T-helper 1 cell treated with Interleukin-12 subunit alpha and Interleukin-12 subunit beta and Interleukin-4 antibody, amounts not matched to agents 30 μg/mL and 1 μg/mL, for 36 hours (primary cell): ENCODE results near the gene CYP4F11.
"Not testable (repeated sequence)": the region's sequence is repeated elsewhere in the genome, so short reads cannot be mapped to it uniquely, and the experiment has no call there.

Source experiments
- H3K27ac Mint-ChIP-seq: one replicate; pipeline ENCODE4 v1.8.0; 2021; ENCODE audit warnings: mild to moderate bottlenecking, mixed read lengths
- H3K27me3 Mint-ChIP-seq: one replicate; pipeline ENCODE4 v1.8.0; 2021; ENCODE audit warnings: low read depth, mixed read lengths
- H3K36me3 Mint-ChIP-seq: one replicate; pipeline ENCODE4 v1.8.0; 2021; ENCODE audit warnings: low read depth, mixed read lengths
- H3K4me1 Mint-ChIP-seq: one replicate; pipeline ENCODE4 v1.8.0; 2021; ENCODE audit warnings: low read depth, mixed read lengths
- H3K4me3 Mint-ChIP-seq: one replicate; pipeline ENCODE4 v1.8.0; 2021; ENCODE audit warnings: mild to moderate bottlenecking, moderate library complexity, mixed read lengths
- H3K9me3 Mint-ChIP-seq: one replicate; pipeline ENCODE4 v1.8.0; 2021; ENCODE audit warnings: mixed read lengths

Gene CYP4F11

GRCh38 chr19:15937771-15938170 lies 3.4 kb upstream of the CYP4F11 start:
- Mint-ChIP-seq H3K4me1 (no peaks in the 10 kb centered on the region), H3K4me3 (no peak overlapping the region), H3K9me3 (peaks cover 13% of the 10 kb centered on the region), H3K27ac (no peak overlapping the region), H3K27me3 (peaks cover 4% of the 10 kb centered on the region), H3K36me3 (no peaks in the 10 kb centered on the region)

GRCh38 chr19:15936950-15937349 lies 2.6 kb upstream of the CYP4F11 start:
- H3K27ac Mint-ChIP-seq = no peak overlapping the region
- no peaks in the 10 kb centered on the region for H3K36me3 Mint-ChIP-seq
- peaks cover 13% of the 10 kb centered on the region for H3K9me3 Mint-ChIP-seq
- H3K27me3 Mint-ChIP-seq = no peaks in the 10 kb centered on the region
- H3K4me1 Mint-ChIP-seq = no peaks in the 10 kb centered on the region
- H3K4me3 Mint-ChIP-seq = no peak overlapping the region

GRCh38 chr19:15936173-15936572 lies 1.8 kb upstream of the CYP4F11 start:
- H3K4me1 Mint-ChIP-seq = no peaks in the 10 kb centered on the region
- peaks cover 15% of the 10 kb centered on the region for H3K9me3 Mint-ChIP-seq
- H3K27ac Mint-ChIP-seq = no peak overlapping the region
- no peaks in the 10 kb centered on the region for H3K36me3 Mint-ChIP-seq
- peaks cover 2% of the 10 kb centered on the region for H3K27me3 Mint-ChIP-seq
- H3K4me3 Mint-ChIP-seq = no peak overlapping the region

GRCh38 chr19:15935167-15935702 lies 906 bp upstream of the CYP4F11 start:
- H3K9me3 Mint-ChIP-seq = peaks cover 16% of the 10 kb centered on the region
- H3K27me3 Mint-ChIP-seq = peaks cover 4% of the 10 kb centered on the region
- no peak overlapping the region for H3K27ac Mint-ChIP-seq
- no peaks in the 10 kb centered on the region for H3K36me3 Mint-ChIP-seq
- no peak overlapping the region for H3K4me3 Mint-ChIP-seq
- H3K4me1 Mint-ChIP-seq = no peaks in the 10 kb centered on the region

- not testable (repeated sequence) for H3K4me3 Mint-ChIP-seq, H3K4me1 Mint-ChIP-seq, H3K27ac Mint-ChIP-seq, H3K27me3 Mint-ChIP-seq, H3K36me3 Mint-ChIP-seq
- H3K9me3 Mint-ChIP-seq = peaks cover 16% of the 10 kb centered on the region
Measured at GRCh38 chr19:15933761-15934331, 483 bp downstream of the CYP4F11 start.

GRCh38 chr19:15928321-15928720 lies 6.0 kb downstream of the CYP4F11 start:
- peaks cover 4% of the 10 kb centered on the region for H3K27me3 Mint-ChIP-seq
- H3K4me3 Mint-ChIP-seq = no peak overlapping the region
- no peaks in the 10 kb centered on the region for H3K36me3 Mint-ChIP-seq

GRCh38 chr19:15926484-15926883 lies 7.8 kb downstream of the CYP4F11 start:
- H3K27ac Mint-ChIP-seq = no peak overlapping the region
- H3K27me3 Mint-ChIP-seq = peaks cover 4% of the 10 kb centered on the region
- H3K36me3 Mint-ChIP-seq = no peaks in the 10 kb centered on the region
- H3K4me1 Mint-ChIP-seq = no peaks in the 10 kb centered on the region
- H3K9me3 Mint-ChIP-seq = peaks cover 3% of the 10 kb centered on the region
- no peak overlapping the region for H3K4me3 Mint-ChIP-seq

More at GRCh38 chr19:15928321-15928720, 6.0 kb downstream of the CYP4F11 start:
- peaks cover 3% of the 10 kb centered on the region for H3K9me3 Mint-ChIP-seq
- no peak overlapping the region for H3K27ac Mint-ChIP-seq
- H3K4me1 Mint-ChIP-seq = no peaks in the 10 kb centered on the region

GRCh38 chr19:15923702-15924101 lies 10.6 kb downstream of the CYP4F11 start:
- Mint-ChIP-seq H3K27ac (no peak overlapping the region), H3K27me3 (peaks cover 4% of the 10 kb centered on the region), H3K36me3 (no peaks in the 10 kb centered on the region), H3K9me3 (no peaks in the 10 kb centered on the region), H3K4me1 (no peaks in the 10 kb centered on the region), H3K4me3 (no peak overlapping the region)

GRCh38 chr19:15922021-15922420 lies 12.3 kb downstream of the CYP4F11 start:
- H3K4me1 Mint-ChIP-seq = no peaks in the 10 kb centered on the region
- H3K4me3 Mint-ChIP-seq = no peak overlapping the region
- H3K27me3 Mint-ChIP-seq = peaks cover 15% of the 10 kb centered on the region
- no peak overlapping the region for H3K27ac Mint-ChIP-seq
- no peaks in the 10 kb centered on the region for H3K9me3 Mint-ChIP-seq
- no peaks in the 10 kb centered on the region for H3K36me3 Mint-ChIP-seq

- H3K9me3 Mint-ChIP-seq = peaks cover 7% of the 10 kb centered on the region
- no peak overlapping the region for H3K4me3 Mint-ChIP-seq
- no peaks in the 10 kb centered on the region for H3K4me1 Mint-ChIP-seq
- H3K27me3 Mint-ChIP-seq = peaks cover 23% of the 10 kb centered on the region
- H3K36me3 Mint-ChIP-seq = no peaks in the 10 kb centered on the region
- H3K27ac Mint-ChIP-seq = no peak overlapping the region
Measured at GRCh38 chr19:15919243-15919642, 15.1 kb downstream of the CYP4F11 start.

- Mint-ChIP-seq H3K4me3 (no peak overlapping the region), H3K4me1 (no peaks in the 10 kb centered on the region), H3K27me3 (peaks cover 44% of the 10 kb centered on the region), H3K9me3 (peaks cover 7% of the 10 kb centered on the region), H3K27ac (no peak overlapping the region), H3K36me3 (no peaks in the 10 kb centered on the region)
Measured at GRCh38 chr19:15915109-15915508, 19.2 kb downstream of the CYP4F11 start.

- Mint-ChIP-seq H3K27ac (no peak overlapping the region), H3K4me1 (no peaks in the 10 kb centered on the region), H3K27me3 (peaks cover 51% of the 10 kb centered on the region), H3K9me3 (peaks cover 7% of the 10 kb centered on the region), H3K36me3 (no peaks in the 10 kb centered on the region), H3K4me3 (no peak overlapping the region)
Measured at GRCh38 chr19:15913830-15914229, 20.5 kb downstream of the CYP4F11 start.

GRCh38 chr19:15913384-15913783 lies 20.9 kb downstream of the CYP4F11 start:
- Mint-ChIP-seq H3K27me3 (peaks cover 51% of the 10 kb centered on the region), H3K4me1 (no peaks in the 10 kb centered on the region), H3K27ac (no peak overlapping the region), H3K4me3 (no peak overlapping the region), H3K36me3 (no peaks in the 10 kb centered on the region), H3K9me3 (peaks cover 7% of the 10 kb centered on the region)

- peaks cover 46% of the 10 kb centered on the region for H3K27me3 Mint-ChIP-seq
- no peak overlapping the region for H3K4me3 Mint-ChIP-seq
- H3K4me1 Mint-ChIP-seq = no peaks in the 10 kb centered on the region
Measured at GRCh38 chr19:15911599-15912235, 22.6 kb downstream of the CYP4F11 start.

GRCh38 chr19:15905026-15905425 lies 29.3 kb downstream of the CYP4F11 start:
- Mint-ChIP-seq H3K27me3 (peaks cover 57% of the 10 kb centered on the region), H3K36me3 (no peaks in the 10 kb centered on the region), H3K9me3 (no peaks in the 10 kb centered on the region), H3K4me1 (no peaks in the 10 kb centered on the region), H3K27ac (no peak overlapping the region), H3K4me3 (no peak overlapping the region)

More at GRCh38 chr19:15911599-15912235, 22.6 kb downstream of the CYP4F11 start:
- peaks cover 7% of the 10 kb centered on the region for H3K9me3 Mint-ChIP-seq
- no peak overlapping the region for H3K27ac Mint-ChIP-seq
- no peaks in the 10 kb centered on the region for H3K36me3 Mint-ChIP-seq
